Hematopoietic multipotent progenitor cell treated with erythropoietin and hydrocortisone succinate and interleukin-3 and kit ligand, for 6 days (in vitro differentiated cells): ENCODE measurements around the gene AKAP13.
"Not testable (repeated sequence)": the region's sequence is repeated elsewhere in the genome, so short reads cannot be mapped to it uniquely, and the experiment has no call there.

Experiments used
- DNase-seq: peaks from one replicate; pipeline ENCODE4 v3.0.0-alpha.2; 2015

The AKAP13 gene

GRCh38 chr15:85779249-85779648, 398.8 kb downstream of the AKAP13 start:
- no peak for DNase-seq

GRCh38 chr15:85780225-85780985, 400.0 kb downstream of the AKAP13 start:
- no peak for DNase-seq

- DNase-seq, result no peak
Observed at GRCh38 chr15:85781099-85781498, 400.7 kb downstream of the AKAP13 start.

GRCh38 chr15:85782064-85782463, 401.7 kb downstream of the AKAP13 start:
- DNase-seq, result no peak

- DNase-seq, result no peak
Observed at GRCh38 chr15:85785887-85786780, 405.7 kb downstream of the AKAP13 start.

GRCh38 chr15:85786781-85787114, 406.3 kb downstream of the AKAP13 start:
- DNase-seq, result no peak

GRCh38 chr15:85788771-85789495, 408.5 kb downstream of the AKAP13 start:
- no peak for DNase-seq

- DNase-seq, result no peak
Observed at GRCh38 chr15:85789496-85789875, 409.1 kb downstream of the AKAP13 start.

- DNase-seq, result no peak
Observed at GRCh38 chr15:85792102-85792731, 411.8 kb downstream of the AKAP13 start.

- DNase-seq, result no peak
Observed at GRCh38 chr15:85792912-85793590, 412.6 kb downstream of the AKAP13 start.

- DNase-seq, result peak; percentile 35
Observed at GRCh38 chr15:85793641-85794597, 413.5 kb downstream of the AKAP13 start.

- DNase-seq, result peak; percentile 97
Observed at GRCh38 chr15:85794598-85795336, 414.4 kb downstream of the AKAP13 start, which contains the start of gene KLHL25. TSS of gene KLHL25 (minus strand) at chr15:85794925. CDS start at chr15:85769810, 25,115 bp downstream.

- no peak for DNase-seq
Observed at GRCh38 chr15:85795337-85796305, 415.2 kb downstream of the AKAP13 start.

- not testable (repeated sequence) for DNase-seq
Observed at GRCh38 chr15:85796371-85796770, 416.0 kb downstream of the AKAP13 start.
